HL-60 (cell line): ENCODE measurements around the gene LMO2.

Experiments
- DNase-seq, 2 experiments: peaks; one replicate each; pipeline ENCODE4 v3.0.0-alpha.2; 2010 to 2020; ENCODE audit warnings: low read depth in 1 of 2, low spot score in 1 of 2
- H3K27ac ChIP-seq: fragments of 250-450 bp; sonication (Bioruptor Pico); replicated peaks from 2 replicates; pipeline ENCODE4 v1.5.1; 2020; ENCODE audit warnings: mild to moderate bottlenecking, moderate library complexity
- H3K27me3 ChIP-seq: fragments of 250-450 bp; sonication (Bioruptor Pico); 2 replicates; pipeline ENCODE4 v1.5.1; 2021; ENCODE audit warnings: mild to moderate bottlenecking, moderate library complexity; ENCODE audit not compliant: insufficient read depth, poor library complexity, severe bottlenecking
- H3K4me3 ChIP-seq: replicated peaks from 2 replicates; pipeline ENCODE4 v1.5.1; 2011; ENCODE audit warnings: mild to moderate bottlenecking, control low read depth, low read length; ENCODE audit not compliant: insufficient read depth
- GABPA ChIP-seq: IDR thresholded peaks from 2 replicates; pipeline ENCODE4 v1.6.1; 2012; ENCODE audit warnings: low read depth
- POLR2AphosphoS5 ChIP-seq: IDR thresholded peaks from 2 replicates; pipeline ENCODE4 v1.6.1; 2012; ENCODE audit warnings: low read depth
- SPI1 ChIP-seq: IDR thresholded peaks from 2 replicates; pipeline ENCODE4 v1.6.1; 2012; ENCODE audit warnings: low read depth, mild to moderate bottlenecking, borderline replicate concordance
- TF ChIP-seq, protein P1 (sequence below): IDR thresholded peaks from 2 replicates; pipeline ENCODE4 v1.6.1; 2012; ENCODE audit warnings: low read depth; ENCODE audit not compliant: insufficient replicate concordance
- TF ChIP-seq, protein P2 (sequence below): IDR thresholded peaks from one replicate; pipeline ENCODE4 v1.5.1; 2011; ENCODE audit warnings: low read length, control low read depth, inconsistent platforms; ENCODE audit not compliant: insufficient read depth

Gene LMO2

DNA sequence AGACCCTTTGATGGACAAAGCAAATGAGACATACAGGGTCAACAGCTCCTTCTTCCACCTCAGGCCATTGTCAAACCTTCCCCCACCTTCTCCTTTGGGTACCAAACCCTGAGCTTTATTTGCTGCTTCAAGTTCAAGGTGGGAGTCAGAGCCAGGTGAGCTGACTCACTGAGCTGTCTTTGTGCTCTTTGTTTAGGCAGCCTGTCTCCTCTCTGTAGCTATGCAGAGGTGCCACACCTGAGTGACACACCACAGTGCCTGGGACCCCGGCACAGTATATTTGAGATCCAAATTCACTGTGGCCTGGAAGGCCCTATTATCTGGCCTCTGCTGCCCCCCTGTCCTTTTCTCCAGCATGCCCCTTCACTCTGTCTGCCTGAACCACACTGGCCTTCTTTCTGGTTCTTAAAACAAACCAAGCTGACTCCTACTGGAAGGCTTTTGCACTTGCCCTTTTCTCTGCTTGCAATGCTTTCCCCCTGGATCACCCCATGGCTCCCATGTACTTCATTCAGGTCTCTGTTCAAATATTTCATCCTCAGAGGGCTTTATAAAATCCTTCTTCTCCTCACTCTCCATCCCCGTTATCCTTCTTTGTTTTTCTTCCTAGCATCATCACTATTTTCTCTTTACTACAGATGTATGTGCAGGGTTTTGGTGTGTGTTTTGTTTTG is 16.1 kb downstream of the LMO2 start:
- DNase-seq, result no peak
- Histone ChIP-seq H3K27ac (peak overlapping the region; percentile 19), H3K27me3 (no peaks in the 10 kb centered on the region), H3K4me3 (no peak overlapping the region)
- no peak for TF ChIP-seq SPI1
- no peak for TF ChIP-seq GABPA
- TF ChIP-seq, protein P1, sequence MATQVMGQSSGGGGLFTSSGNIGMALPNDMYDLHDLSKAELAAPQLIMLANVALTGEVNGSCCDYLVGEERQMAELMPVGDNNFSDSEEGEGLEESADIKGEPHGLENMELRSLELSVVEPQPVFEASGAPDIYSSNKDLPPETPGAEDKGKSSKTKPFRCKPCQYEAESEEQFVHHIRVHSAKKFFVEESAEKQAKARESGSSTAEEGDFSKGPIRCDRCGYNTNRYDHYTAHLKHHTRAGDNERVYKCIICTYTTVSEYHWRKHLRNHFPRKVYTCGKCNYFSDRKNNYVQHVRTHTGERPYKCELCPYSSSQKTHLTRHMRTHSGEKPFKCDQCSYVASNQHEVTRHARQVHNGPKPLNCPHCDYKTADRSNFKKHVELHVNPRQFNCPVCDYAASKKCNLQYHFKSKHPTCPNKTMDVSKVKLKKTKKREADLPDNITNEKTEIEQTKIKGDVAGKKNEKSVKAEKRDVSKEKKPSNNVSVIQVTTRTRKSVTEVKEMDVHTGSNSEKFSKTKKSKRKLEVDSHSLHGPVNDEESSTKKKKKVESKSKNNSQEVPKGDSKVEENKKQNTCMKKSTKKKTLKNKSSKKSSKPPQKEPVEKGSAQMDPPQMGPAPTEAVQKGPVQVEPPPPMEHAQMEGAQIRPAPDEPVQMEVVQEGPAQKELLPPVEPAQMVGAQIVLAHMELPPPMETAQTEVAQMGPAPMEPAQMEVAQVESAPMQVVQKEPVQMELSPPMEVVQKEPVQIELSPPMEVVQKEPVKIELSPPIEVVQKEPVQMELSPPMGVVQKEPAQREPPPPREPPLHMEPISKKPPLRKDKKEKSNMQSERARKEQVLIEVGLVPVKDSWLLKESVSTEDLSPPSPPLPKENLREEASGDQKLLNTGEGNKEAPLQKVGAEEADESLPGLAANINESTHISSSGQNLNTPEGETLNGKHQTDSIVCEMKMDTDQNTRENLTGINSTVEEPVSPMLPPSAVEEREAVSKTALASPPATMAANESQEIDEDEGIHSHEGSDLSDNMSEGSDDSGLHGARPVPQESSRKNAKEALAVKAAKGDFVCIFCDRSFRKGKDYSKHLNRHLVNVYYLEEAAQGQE, result no peak
- TF ChIP-seq, protein P2, sequence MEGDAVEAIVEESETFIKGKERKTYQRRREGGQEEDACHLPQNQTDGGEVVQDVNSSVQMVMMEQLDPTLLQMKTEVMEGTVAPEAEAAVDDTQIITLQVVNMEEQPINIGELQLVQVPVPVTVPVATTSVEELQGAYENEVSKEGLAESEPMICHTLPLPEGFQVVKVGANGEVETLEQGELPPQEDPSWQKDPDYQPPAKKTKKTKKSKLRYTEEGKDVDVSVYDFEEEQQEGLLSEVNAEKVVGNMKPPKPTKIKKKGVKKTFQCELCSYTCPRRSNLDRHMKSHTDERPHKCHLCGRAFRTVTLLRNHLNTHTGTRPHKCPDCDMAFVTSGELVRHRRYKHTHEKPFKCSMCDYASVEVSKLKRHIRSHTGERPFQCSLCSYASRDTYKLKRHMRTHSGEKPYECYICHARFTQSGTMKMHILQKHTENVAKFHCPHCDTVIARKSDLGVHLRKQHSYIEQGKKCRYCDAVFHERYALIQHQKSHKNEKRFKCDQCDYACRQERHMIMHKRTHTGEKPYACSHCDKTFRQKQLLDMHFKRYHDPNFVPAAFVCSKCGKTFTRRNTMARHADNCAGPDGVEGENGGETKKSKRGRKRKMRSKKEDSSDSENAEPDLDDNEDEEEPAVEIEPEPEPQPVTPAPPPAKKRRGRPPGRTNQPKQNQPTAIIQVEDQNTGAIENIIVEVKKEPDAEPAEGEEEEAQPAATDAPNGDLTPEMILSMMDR, result no peak
- no peak for TF ChIP-seq POLR2AphosphoS5

DNA sequence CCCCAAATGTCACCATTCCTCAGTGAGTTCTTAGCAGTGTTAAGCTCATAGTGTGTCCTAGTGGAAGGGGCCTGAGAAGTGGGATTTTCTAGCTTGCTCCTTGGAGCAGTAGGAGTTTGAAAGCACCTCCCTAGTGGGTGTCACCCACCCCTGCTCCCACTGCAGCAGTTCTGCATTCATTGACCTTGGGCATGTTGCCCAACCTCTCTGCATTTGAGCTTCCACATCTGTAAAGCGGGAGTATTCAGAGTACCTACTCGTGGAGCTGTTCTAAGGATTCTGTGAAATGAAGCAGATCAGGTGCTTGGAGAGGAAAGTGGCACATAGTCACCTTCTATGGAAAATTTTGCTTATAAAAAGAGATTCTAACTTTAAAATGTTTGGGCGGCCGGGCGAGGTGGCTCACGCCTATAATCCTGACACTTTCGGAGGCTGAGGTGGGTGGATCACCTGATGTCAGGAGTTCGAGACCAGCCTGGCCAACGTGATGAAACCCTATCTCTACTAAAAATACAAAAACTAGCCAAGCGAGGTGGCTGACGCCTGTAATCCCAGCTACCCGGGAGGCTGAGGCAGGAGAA is 16.9 kb downstream of the LMO2 start:
- TF ChIP-seq, protein P1, result no peak
- TF ChIP-seq GABPA (no peak), SPI1 (no peak), POLR2AphosphoS5 (no peak)
- TF ChIP-seq, protein P2, result no peak
- peak in 1 of 2 experiments; percentile 65 for DNase-seq
- Histone ChIP-seq H3K27ac (peak overlapping the region; percentile 52), H3K27me3 (no peaks in the 10 kb centered on the region), H3K4me3 (no peak overlapping the region)

DNA sequence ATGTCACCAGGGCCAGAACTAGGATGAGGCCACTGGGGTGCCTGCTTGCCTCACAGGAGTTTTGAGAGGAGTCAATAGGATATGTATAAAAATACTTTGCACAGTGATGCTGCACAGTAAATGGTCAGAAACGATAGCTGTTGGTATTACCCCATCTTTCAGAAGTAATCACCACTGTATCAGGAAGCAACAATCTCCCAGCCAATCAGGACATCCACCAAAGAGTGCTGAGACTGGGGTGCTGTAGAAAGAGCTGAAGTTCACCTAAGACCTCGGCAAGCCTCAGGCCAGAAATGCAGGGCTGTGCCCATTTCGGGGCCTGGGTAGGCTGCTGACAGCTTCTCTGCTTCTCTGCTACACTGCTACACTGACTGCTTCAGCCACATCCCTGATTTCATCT is 17.4 kb downstream of the LMO2 start:
- TF ChIP-seq, protein P1, result no peak
- no peak for TF ChIP-seq POLR2AphosphoS5
- no peak for TF ChIP-seq GABPA
- TF ChIP-seq, protein P2, result no peak
- no peak for TF ChIP-seq SPI1
- no peaks in the 10 kb centered on the region for H3K27me3 ChIP-seq
- no peak overlapping the region for H3K4me3 ChIP-seq
- peak in 1 of 2 experiments; percentile 47 for DNase-seq
- H3K27ac ChIP-seq, result peak overlapping the region; percentile 52
